GM18519 (cell line): Measurements from ENCODE around the gene GSE1.

Experiments
- ATAC-seq: cut with Tn5 transposase; IDR thresholded peaks from one replicate; pipeline ENCODE4 v1.9.1; 2021; ENCODE audit warnings: mild to moderate bottlenecking, moderate library complexity; ENCODE audit not compliant: unreplicated experiment, low FRiP score

The GSE1 gene

DNA sequence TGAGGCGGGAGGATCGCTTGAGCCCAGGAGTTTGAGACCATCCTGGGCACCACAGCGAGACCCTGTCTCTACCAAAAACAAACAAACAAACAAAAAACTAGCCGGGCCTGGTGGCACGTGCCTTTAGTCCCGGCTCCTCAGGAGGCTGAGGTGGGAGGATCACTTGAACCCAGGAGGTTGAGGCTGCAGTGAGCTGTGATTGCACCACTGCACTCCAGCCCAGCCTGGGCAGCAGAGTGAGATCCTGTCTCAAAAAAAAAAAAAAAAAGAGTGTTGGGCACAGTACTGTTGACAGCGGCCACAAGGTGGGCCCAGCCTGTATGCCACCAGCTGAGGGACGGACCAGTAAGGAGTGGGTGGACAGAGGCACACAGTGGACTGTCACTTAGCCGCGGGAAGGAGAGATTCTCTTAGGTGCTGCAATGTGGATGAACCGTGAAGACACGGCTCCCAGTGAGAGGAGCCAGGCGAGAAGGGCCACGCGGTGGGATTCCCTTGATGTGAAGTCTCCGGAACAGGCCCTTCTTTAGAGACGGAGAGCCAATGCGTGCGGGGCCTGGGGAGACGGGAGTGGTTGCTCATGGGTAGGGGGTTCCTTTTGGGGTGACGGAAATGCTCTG lies 31.1 kb downstream of the GSE1 start:
- no peak for ATAC-seq

GRCh38 chr16:85645021-85645589 lies 32.0 kb downstream of the GSE1 start:
- ATAC-seq: no peak

DNA sequence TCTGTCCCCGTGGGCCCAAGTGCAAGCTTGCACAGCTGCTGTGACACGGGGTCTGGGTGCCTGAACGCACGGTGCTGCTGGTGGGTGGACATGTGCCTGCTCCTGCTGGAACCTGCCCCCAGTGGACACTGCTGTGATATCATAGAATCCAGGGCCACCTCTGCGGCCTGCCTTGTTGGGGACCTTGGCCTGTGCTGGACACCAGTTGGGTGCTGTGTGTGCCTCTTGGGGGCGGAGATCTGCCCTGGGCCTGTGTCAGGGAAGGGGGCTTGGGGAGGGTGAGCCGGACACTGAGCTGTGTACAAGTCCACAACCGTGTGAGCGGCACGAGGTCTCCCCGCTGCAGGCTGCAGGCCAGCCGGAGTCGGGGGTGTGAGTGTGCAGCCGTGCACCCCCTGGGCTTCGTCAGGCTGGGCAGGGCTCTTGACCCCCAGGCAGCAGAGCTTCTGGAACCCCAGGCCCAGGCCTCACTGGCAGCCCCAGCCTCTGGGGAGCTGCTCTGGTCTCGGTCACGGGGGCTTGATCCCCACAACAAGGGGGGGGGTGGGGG lies 33.3 kb downstream of the GSE1 start:
- no peak for ATAC-seq

- no peak for ATAC-seq
These were observed 33.9 kb downstream of the GSE1 start for GRCh38 chr16:85646976-85647375.

DNA sequence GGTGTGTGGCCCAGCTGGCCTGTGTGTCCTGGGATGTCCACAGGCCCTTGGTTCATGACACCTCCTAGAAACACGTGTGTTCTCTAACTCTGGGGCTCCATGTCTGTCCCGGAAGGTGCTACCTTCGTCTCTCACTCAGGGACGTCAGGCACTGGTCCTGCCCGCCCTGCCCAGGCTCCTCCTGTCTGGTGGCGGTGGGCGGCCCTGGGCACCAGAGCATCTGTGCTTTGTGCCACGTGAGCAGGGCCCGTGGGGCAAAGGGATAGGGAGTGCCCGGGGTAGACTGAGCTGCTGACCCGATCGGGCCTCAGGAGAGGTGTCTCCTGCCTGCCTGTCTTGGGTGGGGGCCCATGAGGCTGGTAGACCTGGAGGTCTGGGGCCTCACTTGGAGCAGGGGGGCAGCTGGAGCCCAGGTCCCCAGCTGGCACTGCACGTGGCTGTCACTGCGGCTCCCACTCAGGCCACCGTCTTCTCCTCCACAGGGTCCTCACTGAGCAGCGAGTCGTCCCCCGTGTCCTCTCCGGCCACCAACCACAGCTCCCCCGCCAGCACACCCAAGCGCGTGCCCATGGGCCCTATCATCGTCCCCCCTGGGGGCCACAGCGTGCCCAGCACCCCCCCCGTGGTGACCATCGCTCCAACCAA lies 35.1 kb downstream of the GSE1 start:
- ATAC-seq: no peak

DNA sequence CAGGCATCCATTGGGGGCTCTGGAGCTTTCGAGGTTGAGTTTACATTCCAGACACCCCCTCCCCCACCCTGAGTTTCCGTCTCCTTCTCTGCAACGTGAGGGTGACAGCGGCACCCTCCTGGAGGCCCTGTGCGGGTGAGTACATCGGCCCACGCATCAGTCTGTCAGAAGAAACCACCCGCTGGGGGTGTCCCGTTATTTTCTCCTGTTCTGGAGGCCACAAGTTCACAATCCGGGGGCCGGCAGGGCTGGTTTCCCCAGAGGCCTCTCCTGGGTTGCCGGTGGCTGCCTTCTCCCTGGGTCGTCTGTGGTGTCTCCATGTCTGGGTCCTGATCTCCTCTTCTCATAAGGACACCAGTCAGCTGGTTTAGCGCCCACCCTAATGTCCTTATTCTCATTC lies 35.7 kb downstream of the GSE1 start:
- ATAC-seq: no peak

GRCh38 chr16:85649411-85650134 lies 36.5 kb downstream of the GSE1 start:
- no peak for ATAC-seq

- ATAC-seq: no peak
These were observed 37.2 kb downstream of the GSE1 start for GRCh38 chr16:85650135-85650843.

- no peak for ATAC-seq
These were observed 37.9 kb downstream of the GSE1 start for GRCh38 chr16:85650844-85651628.

DNA sequence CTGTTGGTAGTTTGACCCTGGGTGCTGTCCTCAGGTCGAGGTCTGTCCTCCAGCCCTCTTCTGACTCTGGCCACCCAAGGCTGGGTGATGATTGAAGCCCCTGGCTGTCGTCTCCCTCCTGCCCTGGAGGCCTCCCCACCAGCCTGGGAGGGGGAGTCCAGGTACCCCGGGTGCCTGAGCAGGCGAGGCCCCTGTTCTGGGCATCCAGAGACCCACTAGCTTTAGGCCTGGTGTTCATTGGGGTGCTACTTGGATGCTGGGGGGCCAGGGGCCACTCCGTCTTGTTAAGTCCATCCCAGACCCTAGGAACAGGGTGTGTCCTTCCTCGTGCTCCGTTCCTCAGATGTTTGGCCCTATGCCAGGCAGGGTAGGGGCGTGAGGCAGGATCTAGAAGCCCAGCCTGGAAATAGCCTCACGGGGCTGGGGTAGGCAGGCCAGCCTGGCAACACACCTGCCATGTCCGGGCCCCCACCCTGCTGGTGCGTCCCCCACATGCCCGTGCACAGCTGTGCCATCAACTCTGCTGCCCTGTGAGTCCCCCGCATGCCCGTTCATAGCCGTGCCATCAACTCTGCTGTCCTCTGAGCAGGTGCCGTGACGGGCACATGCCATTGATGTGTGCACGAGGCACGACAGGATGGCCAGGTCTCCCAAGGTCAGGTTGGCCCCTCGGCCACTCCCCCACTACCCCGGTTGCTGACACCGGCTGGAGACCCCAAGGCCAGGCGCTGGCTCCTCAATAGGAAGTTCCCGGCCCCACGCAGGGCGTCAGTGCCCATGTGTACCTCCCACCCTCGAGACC lies 38.7 kb downstream of the GSE1 start:
- no peak for ATAC-seq

DNA sequence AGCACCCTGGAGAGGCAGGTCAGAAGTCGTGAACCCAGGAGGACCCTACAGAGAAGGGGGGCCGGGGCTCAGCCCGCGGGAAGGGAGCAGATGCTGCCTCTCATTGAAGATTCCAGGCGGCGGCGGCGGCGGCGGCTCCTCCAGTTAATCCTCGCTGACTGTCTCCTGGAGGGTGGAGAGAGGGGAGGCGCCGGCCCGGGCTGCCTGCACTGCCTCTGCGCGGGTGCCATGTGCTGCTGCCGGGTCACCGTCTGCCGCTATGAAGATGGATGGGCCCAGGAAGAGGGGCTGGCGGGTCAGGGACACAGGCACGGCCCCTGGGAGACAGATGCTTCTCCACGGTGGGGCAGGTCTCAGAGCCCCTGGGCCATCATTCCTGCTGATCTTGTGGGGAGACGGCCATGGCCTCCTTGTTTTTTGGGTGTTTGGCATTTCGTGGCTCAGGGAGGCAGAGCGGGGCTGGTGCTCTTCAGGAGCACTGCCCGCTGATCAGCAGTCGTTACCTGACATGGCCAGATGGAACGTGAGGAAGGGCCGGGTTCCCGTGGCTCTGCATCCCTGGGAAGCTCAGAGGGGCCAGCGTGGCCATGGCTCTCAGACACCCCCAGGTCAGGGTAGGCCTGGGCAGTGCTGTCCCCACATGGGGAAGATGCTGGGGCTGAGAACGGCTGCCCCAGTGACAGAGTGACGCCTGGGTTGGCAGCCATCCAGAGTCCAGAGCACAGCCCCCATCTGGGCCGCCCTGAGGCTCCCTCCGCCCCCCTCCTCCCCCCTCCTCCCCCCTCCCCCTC lies 39.5 kb downstream of the GSE1 start:
- no peak for ATAC-seq

DNA sequence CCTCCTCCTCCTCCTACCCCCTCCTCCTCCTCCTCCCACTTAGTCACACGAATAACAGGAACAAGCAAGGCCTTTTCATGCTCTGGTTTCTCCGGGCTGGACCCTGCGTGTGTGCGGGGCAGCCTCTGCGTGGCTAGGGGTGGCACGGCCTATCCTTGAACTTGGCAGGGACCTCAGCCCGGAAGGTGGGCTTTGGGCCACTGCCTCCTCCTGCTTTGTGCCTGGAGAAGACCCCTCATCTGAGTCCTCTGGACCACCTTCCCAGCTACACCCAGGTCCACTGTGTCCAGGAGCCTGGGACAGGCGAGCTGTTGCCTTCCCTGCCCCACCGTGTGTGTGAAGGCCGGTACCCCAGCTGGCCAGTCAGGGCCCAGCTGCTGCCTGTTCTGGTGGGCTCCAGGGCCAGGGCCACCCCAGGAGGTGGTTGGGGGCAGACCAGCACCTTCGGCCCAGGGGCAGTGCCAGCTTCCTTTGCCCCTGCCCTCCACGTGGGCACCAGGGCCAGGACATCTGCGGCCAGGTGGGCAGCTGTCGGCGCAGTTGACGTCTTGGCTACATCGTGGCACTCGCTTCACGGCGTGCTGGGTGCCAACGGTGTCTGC lies 40.3 kb downstream of the GSE1 start:
- no peak for ATAC-seq

GRCh38 chr16:85654251-85655095 lies 41.4 kb downstream of the GSE1 start:
- ATAC-seq: no peak

- no peak for ATAC-seq
These were observed 42.4 kb downstream of the GSE1 start for GRCh38 chr16:85655216-85656129.

DNA sequence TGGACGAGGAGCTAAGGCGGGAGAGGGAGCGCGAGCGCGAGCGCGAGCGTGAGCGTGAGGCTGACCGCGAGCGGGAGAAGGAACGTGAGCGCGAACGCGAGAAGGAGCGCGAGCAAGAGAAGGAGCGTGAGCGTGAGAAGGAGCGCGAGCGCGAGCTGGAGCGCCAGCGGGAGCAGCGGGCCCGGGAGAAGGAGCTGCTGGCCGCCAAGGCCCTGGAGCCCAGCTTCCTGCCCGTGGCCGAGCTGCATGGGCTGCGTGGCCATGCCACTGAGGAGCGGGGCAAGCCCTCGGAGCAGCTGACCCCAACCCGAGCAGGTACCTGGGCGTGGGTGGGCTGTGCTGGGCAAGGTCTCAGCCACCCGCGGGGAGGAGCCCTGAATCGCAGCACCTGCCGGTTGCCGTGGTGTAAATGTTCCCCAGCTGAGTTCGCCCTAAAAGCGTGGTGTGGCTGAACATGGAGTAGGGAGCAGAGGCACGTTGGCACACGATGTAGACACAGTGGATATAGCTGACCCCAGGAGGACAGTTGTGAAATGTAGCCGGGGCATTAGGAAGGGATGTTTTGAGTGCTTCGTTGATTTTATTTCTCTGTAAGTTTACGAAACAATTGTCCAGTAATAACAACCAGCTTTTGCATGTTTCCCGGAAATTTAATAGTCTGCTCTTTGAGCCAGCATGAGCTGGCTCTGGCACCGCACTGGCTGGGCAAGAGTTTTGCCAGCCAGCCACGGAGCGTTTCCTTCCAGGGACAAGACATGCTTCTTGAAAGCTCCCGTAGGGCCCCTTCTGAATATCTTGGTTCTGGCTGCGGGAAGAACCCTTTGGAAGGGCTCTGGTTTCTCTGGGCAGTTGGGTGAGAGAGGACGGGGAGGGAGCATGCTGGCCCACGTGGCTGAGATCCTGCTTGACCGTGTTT lies 43.5 kb downstream of the GSE1 start:
- no peak for ATAC-seq
